ENCODE data around the gene SLC7A6OS. TPM values are rescaled to one million over a fixed set of nuclear protein-coding genes. Genes with fewer than 3 reads are reported as not detected.

The SLC7A6OS gene
- total RNA-seq, 1 experiment from 2014 or later = 16.4 TPM

- TF ChIP-seq REST (IDR thresholded peaks at IDR 0.05; ENCODE audit: low read depth) = no peak
Observed at GRCh38 chr16:68310774-68311511, at the start of gene SLC7A6OS, which contains the start of gene PRMT7 (continued).

- ChIA-PET POLR2A (no interaction called here), RAD21 (ENCODE audit: low non-redundant PET in 1 of 2, low total read pairs in 2 of 2, uncharacterized antibody in 2 of 2, unreplicated experiment in 2 of 2) (no interaction called here), CTCF (no interaction called here)
- intact Hi-C loops (cut with micrococcal nuclease) = no loop called here
- DNase-seq (ENCODE audit: low read depth, low spot score) (no peak), ATAC-seq (no peak)
- no peaks in the 10 kb centered on the region for H3K27me3 ChIP-seq (ENCODE audit: insufficient read depth, low read length)
- H3K27ac ChIP-seq (ENCODE audit: low read depth, low read length) = no peak overlapping the region
- no peaks in the 10 kb centered on the region for H4K20me1 ChIP-seq (ENCODE audit: insufficient read depth)
- peaks cover 0 to 4% of the 10 kb centered on the region in 2 experiments; a peak in 1 of 4 replicates for H3K36me3 ChIP-seq (ENCODE audit: control insufficient read depth in 1 of 2, insufficient read depth in 2 of 2, low read length in 2 of 2)
- BruUV-seq (replicated peaks) = no TSS peak
- no peaks in the 10 kb centered on the region for H3K9me2 ChIP-seq (ENCODE audit: insufficient read depth)
- no peaks in the 10 kb centered on the region for H3K4me1 ChIP-seq (ENCODE audit: control insufficient read depth in 1 of 2, insufficient read depth in 2 of 2, low read length in 2 of 2)
- no peak overlapping the region for H3K4me3 ChIP-seq (replicated peaks in 1 of 2; ENCODE audit: low read depth in 1 of 2, low read length in 2 of 2)
- H3K79me2 ChIP-seq (ENCODE audit: insufficient read depth, low read length) = no peaks in the 10 kb centered on the region
- TF ChIP-seq SRF (IDR thresholded peaks at IDR 0.05; ENCODE audit: low read depth) (no peak), POLR2AphosphoS5 (IDR thresholded peaks at IDR 0.05; ENCODE audit: low read depth, low read length) (no peak), EZH2phosphoT487 (IDR thresholded peaks at IDR 0.05; ENCODE audit: borderline replicate concordance) (no peak), ZFX (IDR thresholded peaks at IDR 0.05) (no peak), ATF3 (IDR thresholded peaks at IDR 0.05) (no peak), FOSL1 (IDR thresholded peaks at IDR 0.05; ENCODE audit: low read depth) (no peak), POLR2A (IDR thresholded peaks at IDR 0.05; ENCODE audit: borderline replicate concordance, extremely low read depth, insufficient read depth, insufficient read length) (no peak), SIN3A (IDR thresholded peaks at IDR 0.05; ENCODE audit: low read depth) (no peak)
- no peak overlapping the region for H2AFZ ChIP-seq (ENCODE audit: low read depth, low read length, poor library complexity, severe bottlenecking)
- H3K9ac ChIP-seq (ENCODE audit: low read length) = no peak overlapping the region
- no peak overlapping the region for H3K4me2 ChIP-seq (ENCODE audit: low read length)
- H3K9me3 ChIP-seq (ENCODE audit: control insufficient read depth in 1 of 2, insufficient read depth in 1 of 2, low read depth in 1 of 2, low read length in 2 of 2) = no peaks in the 10 kb centered on the region
Observed at GRCh38 chr16:68359398-68360191, 48.8 kb upstream of the SLC7A6OS start.
